NB4 (cell line): Measurements from ENCODE around the gene TEAD1.

Experiments
- DNase-seq: peaks from one replicate; pipeline ENCODE4 v3.0.0; 2010; ENCODE audit warnings: low read depth
- H3K4me3 ChIP-seq: one replicate; pipeline ENCODE4 v1.5.1; 2011; ENCODE audit warnings: mild to moderate bottlenecking, low read depth, low read length, moderate library complexity
- CTCF ChIP-seq: IDR thresholded peaks from one replicate; pipeline ENCODE4 v1.5.1; 2012; ENCODE audit warnings: low read depth, low read length
- MAX ChIP-seq: IDR thresholded peaks from 2 replicates; pipeline ENCODE4 v1.6.1; 2011; ENCODE audit warnings: low read depth, low read length
- MYC ChIP-seq: IDR thresholded peaks from 2 replicates; pipeline ENCODE4 v1.6.1; 2011; ENCODE audit warnings: low read depth, low read length
- POLR2A ChIP-seq: IDR thresholded peaks from 2 replicates; pipeline ENCODE4 v1.6.1; 2011; ENCODE audit warnings: mild to moderate bottlenecking; ENCODE audit not compliant: insufficient read length; ENCODE audit errors: extremely low read depth

TEAD1 gene

GRCh38 chr11:12748561-12748960, 74.3 kb downstream of the TEAD1 start:
- no peak for DNase-seq
- TF ChIP-seq MYC (no peak), CTCF (no peak), MAX (no peak), POLR2A (no peak)
- H3K4me3 ChIP-seq: no peak overlapping the region

- DNase-seq: no peak
Measured at GRCh38 chr11:12749442-12749841, 75.2 kb downstream of the TEAD1 start.

GRCh38 chr11:12750181-12750580, 76.0 kb downstream of the TEAD1 start:
- no peak for DNase-seq
- H3K4me3 ChIP-seq: no peak overlapping the region
- TF ChIP-seq CTCF (no peak), POLR2A (no peak), MAX (no peak), MYC (no peak)

More at GRCh38 chr11:12749442-12749841, 75.2 kb downstream of the TEAD1 start:
- TF ChIP-seq POLR2A: no peak
- TF ChIP-seq MYC: no peak
- TF ChIP-seq CTCF: no peak
- no peak for TF ChIP-seq MAX
- H3K4me3 ChIP-seq: no peak overlapping the region

GRCh38 chr11:12752868-12753524, 78.8 kb downstream of the TEAD1 start:
- no peak overlapping the region for H3K4me3 ChIP-seq
- TF ChIP-seq MAX: no peak
- TF ChIP-seq CTCF: no peak
- no peak for TF ChIP-seq POLR2A
- no peak for TF ChIP-seq MYC
- no peak for DNase-seq

- H3K4me3 ChIP-seq: no peak overlapping the region
- DNase-seq: no peak
- TF ChIP-seq POLR2A (no peak), MYC (no peak), MAX (no peak), CTCF (no peak)
Measured at GRCh38 chr11:12754021-12754420, 79.8 kb downstream of the TEAD1 start.
